Measurements from ENCODE around the gene AOPEP. TPM values are rescaled to one million over a fixed set of nuclear protein-coding genes. Genes with fewer than 3 reads are reported as not detected.

AOPEP gene
- polyA plus RNA-seq, 1 donor from 2014 or later: 10.0 TPM

DNA sequence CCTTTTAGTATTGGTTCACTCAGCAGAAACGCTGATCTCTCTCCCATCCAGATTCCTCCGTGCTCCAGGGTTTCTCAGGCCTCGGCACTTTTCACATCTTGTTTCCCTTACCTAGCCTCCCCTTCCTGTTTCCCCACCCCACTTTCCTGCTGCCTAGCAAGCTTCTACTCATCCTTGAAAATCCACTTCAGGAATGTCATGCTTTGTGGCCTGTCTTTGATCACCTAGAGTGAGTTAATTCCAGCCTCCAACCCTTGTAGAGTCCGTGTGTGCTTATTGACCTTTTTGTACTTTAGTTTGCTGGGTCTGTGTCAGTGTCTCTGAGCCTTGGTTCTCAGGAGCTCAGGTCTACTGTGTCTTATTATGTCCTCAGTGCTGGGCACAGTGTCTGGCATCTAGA is 116.6 kb downstream of the AOPEP start:
- H3K27me3 ChIP-seq (ENCODE audit: insufficient read depth, low read depth, low read length): no peaks in the 10 kb centered on the region
- no peak overlapping the region for H3K9ac ChIP-seq (ENCODE audit: low read length)
- TF ChIP-seq RAD21 (conservative IDR thresholded peaks at IDR 0.05): no peak
- TF ChIP-seq EP300 (conservative IDR thresholded peaks at IDR 0.05; ENCODE audit: poor library complexity, severe bottlenecking): no peak
- TF ChIP-seq TAF1 (IDR thresholded peaks at IDR 0.05; ENCODE audit: low read depth): no peak
- no peak for TF ChIP-seq MXI1 (conservative IDR thresholded peaks at IDR 0.05; ENCODE audit: poor library complexity, severe bottlenecking)
- no peak for TF ChIP-seq POLR2AphosphoS5 (IDR thresholded peaks at IDR 0.05)
- TF ChIP-seq, protein P1, sequence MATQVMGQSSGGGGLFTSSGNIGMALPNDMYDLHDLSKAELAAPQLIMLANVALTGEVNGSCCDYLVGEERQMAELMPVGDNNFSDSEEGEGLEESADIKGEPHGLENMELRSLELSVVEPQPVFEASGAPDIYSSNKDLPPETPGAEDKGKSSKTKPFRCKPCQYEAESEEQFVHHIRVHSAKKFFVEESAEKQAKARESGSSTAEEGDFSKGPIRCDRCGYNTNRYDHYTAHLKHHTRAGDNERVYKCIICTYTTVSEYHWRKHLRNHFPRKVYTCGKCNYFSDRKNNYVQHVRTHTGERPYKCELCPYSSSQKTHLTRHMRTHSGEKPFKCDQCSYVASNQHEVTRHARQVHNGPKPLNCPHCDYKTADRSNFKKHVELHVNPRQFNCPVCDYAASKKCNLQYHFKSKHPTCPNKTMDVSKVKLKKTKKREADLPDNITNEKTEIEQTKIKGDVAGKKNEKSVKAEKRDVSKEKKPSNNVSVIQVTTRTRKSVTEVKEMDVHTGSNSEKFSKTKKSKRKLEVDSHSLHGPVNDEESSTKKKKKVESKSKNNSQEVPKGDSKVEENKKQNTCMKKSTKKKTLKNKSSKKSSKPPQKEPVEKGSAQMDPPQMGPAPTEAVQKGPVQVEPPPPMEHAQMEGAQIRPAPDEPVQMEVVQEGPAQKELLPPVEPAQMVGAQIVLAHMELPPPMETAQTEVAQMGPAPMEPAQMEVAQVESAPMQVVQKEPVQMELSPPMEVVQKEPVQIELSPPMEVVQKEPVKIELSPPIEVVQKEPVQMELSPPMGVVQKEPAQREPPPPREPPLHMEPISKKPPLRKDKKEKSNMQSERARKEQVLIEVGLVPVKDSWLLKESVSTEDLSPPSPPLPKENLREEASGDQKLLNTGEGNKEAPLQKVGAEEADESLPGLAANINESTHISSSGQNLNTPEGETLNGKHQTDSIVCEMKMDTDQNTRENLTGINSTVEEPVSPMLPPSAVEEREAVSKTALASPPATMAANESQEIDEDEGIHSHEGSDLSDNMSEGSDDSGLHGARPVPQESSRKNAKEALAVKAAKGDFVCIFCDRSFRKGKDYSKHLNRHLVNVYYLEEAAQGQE (IDR thresholded peaks at IDR 0.05; ENCODE audit: borderline replicate concordance): no peak
- no peak for TF ChIP-seq EZH2 (IDR thresholded peaks at IDR 0.05; ENCODE audit: borderline replicate concordance, insufficient read depth, low read length, poor library complexity, severe bottlenecking)
- no peak for TF ChIP-seq SMC3 (conservative IDR thresholded peaks at IDR 0.05; ENCODE audit: poor library complexity)
- no peak for TF ChIP-seq CTCF (IDR thresholded peaks at IDR 0.05; ENCODE audit: poor library complexity, severe bottlenecking)
- no peak overlapping the region for H3K4me2 ChIP-seq (ENCODE audit: low read length)
- peaks cover 5% of the 10 kb centered on the region for H3K9me3 ChIP-seq (ENCODE audit: low read length)
- no peak overlapping the region for H3K4me3 ChIP-seq (ENCODE audit: low read length)
- no peaks in the 10 kb centered on the region for H3F3A ChIP-seq (ENCODE audit: insufficient read depth, low read length, poor library complexity, severe bottlenecking)
- H3K79me2 ChIP-seq (replicated peaks; ENCODE audit: insufficient read depth, low read length): no peaks in the 10 kb centered on the region
- H4K20me1 ChIP-seq (ENCODE audit: insufficient read depth): no peaks in the 10 kb centered on the region
- no peak overlapping the region for H3K27ac ChIP-seq (ENCODE audit: low read length)
- no peaks in the 10 kb centered on the region for H3K36me3 ChIP-seq (ENCODE audit: insufficient read depth, low read length)
- H3K9me2 ChIP-seq (ENCODE audit: insufficient read depth, low read length): no peaks in the 10 kb centered on the region
- no peak overlapping the region for H2AFZ ChIP-seq (ENCODE audit: low read depth, low read length)

DNA sequence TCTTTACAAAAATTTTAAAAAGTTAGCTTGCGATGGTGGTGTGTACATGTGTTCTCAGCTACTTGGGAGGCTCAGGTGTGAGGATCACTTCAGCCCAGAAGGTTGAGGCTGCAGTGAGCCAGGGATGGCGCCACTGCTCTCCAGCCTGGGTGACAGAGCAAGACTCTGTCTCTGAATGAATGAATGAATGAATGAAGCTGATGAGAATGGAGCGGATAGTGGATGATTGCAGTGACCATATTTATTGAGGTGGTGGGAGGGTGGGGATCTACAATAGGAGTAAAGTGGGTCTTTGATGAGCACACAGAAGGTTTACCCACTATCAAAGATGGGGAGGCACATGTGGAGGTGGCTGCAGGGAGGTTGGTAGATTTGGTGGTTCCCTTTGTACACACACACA is 120.2 kb downstream of the AOPEP start:
- no peak overlapping the region for H3K27ac ChIP-seq (ENCODE audit: low read length)
- H3K36me3 ChIP-seq (ENCODE audit: insufficient read depth, low read length): no peaks in the 10 kb centered on the region
- H3K4me2 ChIP-seq (ENCODE audit: low read length): no peak overlapping the region
- no peaks in the 10 kb centered on the region for H4K20me1 ChIP-seq (ENCODE audit: insufficient read depth)
- H3K9me2 ChIP-seq (ENCODE audit: insufficient read depth, low read length): no peaks in the 10 kb centered on the region
- no peak overlapping the region for H3K9ac ChIP-seq (ENCODE audit: low read length)
- H3K9me3 ChIP-seq (ENCODE audit: low read length): no peaks in the 10 kb centered on the region
- no peaks in the 10 kb centered on the region for H3K79me2 ChIP-seq (replicated peaks; ENCODE audit: insufficient read depth, low read length)
- no peaks in the 10 kb centered on the region for H3F3A ChIP-seq (ENCODE audit: insufficient read depth, low read length, poor library complexity, severe bottlenecking)
- TF ChIP-seq MXI1 (conservative IDR thresholded peaks at IDR 0.05; ENCODE audit: poor library complexity, severe bottlenecking) (no peak), RAD21 (conservative IDR thresholded peaks at IDR 0.05) (no peak), CTCF (IDR thresholded peaks at IDR 0.05; ENCODE audit: poor library complexity, severe bottlenecking) (no peak), EZH2 (IDR thresholded peaks at IDR 0.05; ENCODE audit: borderline replicate concordance, insufficient read depth, low read length, poor library complexity, severe bottlenecking) (no peak), POLR2AphosphoS5 (IDR thresholded peaks at IDR 0.05) (no peak), EP300 (conservative IDR thresholded peaks at IDR 0.05; ENCODE audit: poor library complexity, severe bottlenecking) (no peak), TAF1 (IDR thresholded peaks at IDR 0.05; ENCODE audit: low read depth) (no peak), SMC3 (conservative IDR thresholded peaks at IDR 0.05; ENCODE audit: poor library complexity) (no peak)
- TF ChIP-seq, protein P1 (IDR thresholded peaks at IDR 0.05; ENCODE audit: borderline replicate concordance): no peak
- no peaks in the 10 kb centered on the region for H3K27me3 ChIP-seq (ENCODE audit: insufficient read depth, low read depth, low read length)
- H2AFZ ChIP-seq (ENCODE audit: low read depth, low read length): no peak overlapping the region
- H3K4me3 ChIP-seq (ENCODE audit: low read length): no peak overlapping the region
